ENCODE measurements around the gene DNASE1L1. TPM values are rescaled to one million over a fixed set of nuclear protein-coding genes. Genes with fewer than 3 reads are reported as not detected.

The DNASE1L1 gene
- total and polyA plus RNA-seq, 5 donors from 2014 or later: 12.2 to 29.7 (median 19.9) TPM

DNA sequence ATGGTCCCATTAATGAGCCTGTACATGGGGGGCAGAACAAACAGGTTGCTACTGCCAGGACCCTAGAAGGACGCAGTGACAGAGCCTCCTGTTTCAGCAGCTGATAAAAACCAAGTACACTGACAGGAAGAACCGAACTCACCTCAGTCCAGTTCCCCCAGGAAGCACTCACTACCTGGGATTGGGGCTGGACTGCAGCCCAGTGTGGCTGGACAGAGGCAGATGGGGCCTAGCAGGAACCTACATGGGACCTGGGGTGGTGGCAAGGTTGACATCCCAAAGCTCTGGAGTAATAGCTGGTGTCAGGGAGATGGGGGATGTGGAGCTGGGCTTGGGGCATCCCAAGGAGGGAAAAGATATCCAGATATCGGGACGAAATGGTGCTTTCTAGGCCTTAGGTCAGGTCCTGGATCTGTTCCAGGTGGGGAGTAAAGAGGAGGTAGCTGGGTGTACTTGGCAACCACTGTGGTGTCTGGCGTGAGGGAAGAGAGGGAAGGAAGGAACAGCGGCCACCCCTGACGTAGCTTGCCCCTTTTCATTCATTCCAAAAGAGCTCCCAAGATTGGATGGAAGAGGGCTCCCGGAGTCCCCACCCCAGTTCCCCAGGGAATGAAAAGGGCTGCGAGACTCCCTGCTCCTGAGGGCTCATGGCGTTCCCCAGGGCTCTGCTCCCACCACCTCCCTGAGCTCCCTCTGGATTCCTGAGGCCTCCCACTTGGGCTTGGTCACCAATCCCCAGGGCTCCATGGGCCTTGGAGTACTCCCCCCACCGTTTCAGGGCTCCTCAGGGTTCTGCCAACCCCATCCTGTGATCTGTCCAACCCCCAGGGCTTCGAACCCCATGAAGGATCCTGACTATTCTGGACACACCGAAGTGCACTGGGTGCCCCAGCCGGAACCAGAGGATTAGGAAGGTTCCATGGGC lies 25.4 kb downstream of the DNASE1L1 start:
- no peaks in the 10 kb centered on the region for H3K9me3 ChIP-seq (ENCODE audit: control insufficient read depth in 2 of 2, low read length in 2 of 2)
- H3K27ac ChIP-seq (ENCODE audit: insufficient read depth, low read length, poor library complexity, severe bottlenecking): no peak overlapping the region
- no peak for ATAC-seq (ENCODE audit: low read depth in 2 of 2)
- Mint-ChIP-seq H3K27ac (no peak overlapping the region), H3K36me3 (no peaks in the 10 kb centered on the region), H3K9me3 (peaks cover 0 to 2% (median 0%) of the 10 kb centered on the region in 7 donors), H3K27me3 (no peaks in the 10 kb centered on the region), H3K4me1 (peaks cover 0 to 12% (median under 1%) of the 10 kb centered on the region in 4 donors), H3K4me3 (peak overlapping the region in 1 of 4 donors; percentile 93)
- H3K4me3 ChIP-seq (ENCODE audit: low read depth, low read length): no peak overlapping the region
- DNase-seq: no peak
- H3K27me3 ChIP-seq (ENCODE audit: control insufficient read depth, insufficient read depth, low read length): no peaks in the 10 kb centered on the region
- peaks cover 10% of the 10 kb centered on the region for H3K4me1 ChIP-seq (ENCODE audit: control insufficient read depth, insufficient read depth, low read length, poor library complexity, severe bottlenecking)
- H3K36me3 ChIP-seq (ENCODE audit: control insufficient read depth, insufficient read depth, low read length): peaks cover 4% of the 10 kb centered on the region

DNA sequence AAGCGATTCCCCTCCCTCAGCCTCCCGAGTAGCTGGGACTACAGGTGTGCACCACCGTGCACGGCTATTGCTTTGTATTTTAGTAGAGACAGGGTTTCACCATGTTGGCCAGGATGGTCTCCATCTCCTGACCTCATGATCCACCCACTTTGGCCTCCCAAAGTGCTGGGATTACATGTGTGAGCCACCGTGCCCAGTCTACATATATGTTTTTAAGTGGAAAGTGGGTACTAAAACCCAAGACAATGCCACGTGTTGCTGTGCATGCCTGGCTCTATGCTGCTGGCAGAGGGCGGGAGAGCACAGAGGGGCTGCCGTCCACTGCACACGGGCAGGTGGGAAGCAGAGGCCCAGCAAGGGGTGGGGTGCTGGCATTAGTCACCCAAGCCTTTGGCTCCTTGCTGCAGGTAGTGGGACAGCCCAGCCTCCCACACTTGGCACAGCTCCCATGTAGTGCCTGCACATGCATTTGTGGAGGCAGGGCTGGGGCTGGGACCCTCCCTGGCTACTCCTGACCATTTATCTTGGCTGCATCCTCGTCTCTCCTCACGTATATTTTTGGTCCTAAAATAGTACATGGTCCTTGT lies 26.5 kb downstream of the DNASE1L1 start:
- no peak for DNase-seq
- H3K36me3 Mint-ChIP-seq: no peaks in the 10 kb centered on the region
- H3K9me3 Mint-ChIP-seq: peaks cover 0 to 2% (median 0%) of the 10 kb centered on the region in 7 donors
- H3K27me3 ChIP-seq (ENCODE audit: control insufficient read depth, insufficient read depth, low read length): no peaks in the 10 kb centered on the region
- no peak overlapping the region for H3K27ac ChIP-seq (ENCODE audit: insufficient read depth, low read length, poor library complexity, severe bottlenecking)
- H3K27me3 Mint-ChIP-seq: no peaks in the 10 kb centered on the region
- peaks cover 18% of the 10 kb centered on the region for H3K4me1 ChIP-seq (ENCODE audit: control insufficient read depth, insufficient read depth, low read length, poor library complexity, severe bottlenecking)
- H3K9me3 ChIP-seq (ENCODE audit: control insufficient read depth in 2 of 2, low read length in 2 of 2): no peaks in the 10 kb centered on the region
- peaks cover 4% of the 10 kb centered on the region for H3K36me3 ChIP-seq (ENCODE audit: control insufficient read depth, insufficient read depth, low read length)
- H3K4me3 Mint-ChIP-seq: peak overlapping the region in 2 of 4 donors; percentile 73 to 93
- no peak overlapping the region for H3K27ac Mint-ChIP-seq
- peaks cover 0 to 14% (median under 1%) of the 10 kb centered on the region in 4 donors for H3K4me1 Mint-ChIP-seq
- no peak overlapping the region for H3K4me3 ChIP-seq (ENCODE audit: low read depth, low read length)
- no peak for ATAC-seq (ENCODE audit: low read depth in 2 of 2)

GRCh38 chrX:154381271-154381670 lies 27.8 kb downstream of the DNASE1L1 start:
- no peaks in the 10 kb centered on the region for H3K36me3 Mint-ChIP-seq
- Histone ChIP-seq H3K9me3 (ENCODE audit: control insufficient read depth in 2 of 2, low read length in 2 of 2) (no peaks in the 10 kb centered on the region), H3K4me3 (ENCODE audit: low read depth, low read length) (no peak overlapping the region), H3K4me1 (ENCODE audit: control insufficient read depth, insufficient read depth, low read length, poor library complexity, severe bottlenecking) (peaks cover 25% of the 10 kb centered on the region), H3K36me3 (ENCODE audit: control insufficient read depth, insufficient read depth, low read length) (peaks cover 4% of the 10 kb centered on the region), H3K27ac (ENCODE audit: insufficient read depth, low read length, poor library complexity, severe bottlenecking) (no peak overlapping the region), H3K27me3 (ENCODE audit: control insufficient read depth, insufficient read depth, low read length) (no peaks in the 10 kb centered on the region)
- peaks cover 0 to 3% (median 0%) of the 10 kb centered on the region in 7 donors for H3K9me3 Mint-ChIP-seq
- H3K27me3 Mint-ChIP-seq: no peaks in the 10 kb centered on the region
- DNase-seq: no peak
- H3K27ac Mint-ChIP-seq: peak overlapping the region in 1 of 3 donors; percentile 91
- peaks cover 0 to 23% (median under 1%) of the 10 kb centered on the region in 4 donors for H3K4me1 Mint-ChIP-seq
- ATAC-seq (ENCODE audit: low read depth in 2 of 2): no peak
- H3K4me3 Mint-ChIP-seq: peak overlapping the region in 1 of 4 donors; percentile 93

DNA sequence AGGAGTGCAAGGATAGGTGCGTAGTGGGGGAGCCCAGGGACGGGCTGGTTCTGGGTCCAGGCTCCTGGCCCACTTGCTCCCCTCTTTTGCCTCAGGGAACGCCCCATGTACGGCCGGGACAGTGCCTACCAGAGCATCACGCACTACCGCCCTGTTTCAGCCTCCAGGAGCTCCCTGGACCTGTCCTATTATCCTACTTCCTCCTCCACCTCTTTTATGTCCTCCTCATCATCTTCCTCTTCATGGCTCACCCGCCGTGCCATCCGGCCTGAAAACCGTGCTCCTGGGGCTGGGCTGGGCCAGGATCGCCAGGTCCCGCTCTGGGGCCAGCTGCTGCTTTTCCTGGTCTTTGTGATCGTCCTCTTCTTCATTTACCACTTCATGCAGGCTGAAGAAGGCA lies 28.3 kb downstream of the DNASE1L1 start:
- Mint-ChIP-seq H3K9me3 (peaks cover 0 to 3% (median 0%) of the 10 kb centered on the region in 7 donors), H3K27ac (peak overlapping the region; percentile 85 to 92 (median 91)), H3K4me3 (peak overlapping the region; percentile 83 to 98 (median 91)), H3K27me3 (no peaks in the 10 kb centered on the region), H3K4me1 (peaks cover 0 to 24% (median under 1%) of the 10 kb centered on the region in 4 donors), H3K36me3 (no peaks in the 10 kb centered on the region)
- Histone ChIP-seq H3K27ac (ENCODE audit: insufficient read depth, low read length, poor library complexity, severe bottlenecking) (peak overlapping the region; percentile 98), H3K4me3 (ENCODE audit: low read depth, low read length) (no peak overlapping the region), H3K27me3 (ENCODE audit: control insufficient read depth, insufficient read depth, low read length) (no peaks in the 10 kb centered on the region), H3K4me1 (ENCODE audit: control insufficient read depth, insufficient read depth, low read length, poor library complexity, severe bottlenecking) (peaks cover 25% of the 10 kb centered on the region), H3K9me3 (ENCODE audit: control insufficient read depth in 2 of 2, low read length in 2 of 2) (no peaks in the 10 kb centered on the region), H3K36me3 (ENCODE audit: control insufficient read depth, insufficient read depth, low read length) (peaks cover 4% of the 10 kb centered on the region)
- ATAC-seq (ENCODE audit: low read depth in 2 of 2): no peak
- DNase-seq: no peak

DNA sequence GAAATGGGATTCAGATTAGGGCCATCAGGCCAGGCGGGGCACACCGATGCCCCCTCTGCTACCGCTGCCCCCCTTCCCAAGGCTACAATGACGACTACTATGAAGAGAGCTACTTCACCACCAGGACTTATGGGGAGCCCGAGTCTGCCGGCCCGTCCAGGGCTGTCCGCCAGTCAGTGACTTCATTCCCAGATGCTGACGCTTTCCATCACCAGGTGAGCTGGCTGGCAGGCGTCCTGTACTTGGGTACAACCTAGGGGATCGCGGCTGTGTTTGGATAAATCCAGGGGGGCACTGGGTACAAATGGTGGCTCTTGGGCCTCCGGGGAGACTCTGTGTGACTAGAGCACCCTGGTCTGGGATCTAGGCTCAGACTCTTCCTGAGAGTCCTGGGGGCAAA lies 28.9 kb downstream of the DNASE1L1 start:
- Mint-ChIP-seq H3K27me3 (no peaks in the 10 kb centered on the region), H3K9me3 (peaks cover 0 to 3% (median 0%) of the 10 kb centered on the region in 7 donors), H3K4me1 (peaks cover 0 to 24% (median under 1%) of the 10 kb centered on the region in 4 donors), H3K4me3 (peak overlapping the region; percentile 83 to 93 (median 88)), H3K36me3 (no peaks in the 10 kb centered on the region), H3K27ac (peak overlapping the region; percentile 61 to 91 (median 90))
- ATAC-seq (ENCODE audit: low read depth in 2 of 2) (no peak), DNase-seq (no peak)
- Histone ChIP-seq H3K4me1 (ENCODE audit: control insufficient read depth, insufficient read depth, low read length, poor library complexity, severe bottlenecking) (peaks cover 25% of the 10 kb centered on the region), H3K4me3 (ENCODE audit: low read depth, low read length) (peak overlapping the region; percentile 68), H3K36me3 (ENCODE audit: control insufficient read depth, insufficient read depth, low read length) (peaks cover 4% of the 10 kb centered on the region), H3K27me3 (ENCODE audit: control insufficient read depth, insufficient read depth, low read length) (no peaks in the 10 kb centered on the region), H3K27ac (ENCODE audit: insufficient read depth, low read length, poor library complexity, severe bottlenecking) (peak overlapping the region; percentile 98), H3K9me3 (ENCODE audit: control insufficient read depth in 2 of 2, low read length in 2 of 2) (no peaks in the 10 kb centered on the region)

DNA sequence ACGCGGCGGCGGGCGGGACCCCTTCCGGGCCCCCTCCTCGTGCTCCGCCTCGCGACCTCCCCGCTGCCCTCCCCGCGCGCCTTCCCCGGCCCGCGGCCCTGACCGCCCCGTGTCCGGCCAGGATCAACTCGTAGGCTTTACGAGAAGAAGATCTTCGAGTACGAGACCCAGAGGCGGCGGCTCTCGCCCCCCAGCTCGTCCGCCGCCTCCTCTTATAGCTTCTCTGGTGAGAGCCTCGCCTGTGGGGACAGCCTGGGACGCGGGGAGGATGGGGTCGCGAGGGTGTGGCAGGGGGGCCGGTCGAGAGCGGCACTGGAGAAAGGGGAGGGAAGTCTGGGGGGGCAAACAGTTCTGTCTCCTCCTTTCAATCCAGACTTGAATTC lies 29.5 kb downstream of the DNASE1L1 start:
- peaks cover 4% of the 10 kb centered on the region for H3K36me3 ChIP-seq (ENCODE audit: control insufficient read depth, insufficient read depth, low read length)
- no peaks in the 10 kb centered on the region for H3K27me3 Mint-ChIP-seq
- DNase-seq (no peak), ATAC-seq (ENCODE audit: low read depth in 2 of 2) (no peak)
- peaks cover 0 to 24% (median under 1%) of the 10 kb centered on the region in 4 donors for H3K4me1 Mint-ChIP-seq
- H3K27me3 ChIP-seq (ENCODE audit: control insufficient read depth, insufficient read depth, low read length): no peaks in the 10 kb centered on the region
- peak overlapping the region; percentile 83 to 93 (median 88) for H3K4me3 Mint-ChIP-seq
- peaks cover 0 to 2% (median 0%) of the 10 kb centered on the region in 7 donors for H3K9me3 Mint-ChIP-seq
- H3K4me1 ChIP-seq (ENCODE audit: control insufficient read depth, insufficient read depth, low read length, poor library complexity, severe bottlenecking): peaks cover 28% of the 10 kb centered on the region
- no peaks in the 10 kb centered on the region for H3K36me3 Mint-ChIP-seq
- peak overlapping the region; percentile 68 for H3K4me3 ChIP-seq (ENCODE audit: low read depth, low read length)
- H3K27ac ChIP-seq (ENCODE audit: insufficient read depth, low read length, poor library complexity, severe bottlenecking): peak overlapping the region; percentile 98
- peak overlapping the region in 2 of 3 donors; percentile 90 to 91 for H3K27ac Mint-ChIP-seq
- H3K9me3 ChIP-seq (ENCODE audit: control insufficient read depth in 2 of 2, low read length in 2 of 2): no peaks in the 10 kb centered on the region

DNA sequence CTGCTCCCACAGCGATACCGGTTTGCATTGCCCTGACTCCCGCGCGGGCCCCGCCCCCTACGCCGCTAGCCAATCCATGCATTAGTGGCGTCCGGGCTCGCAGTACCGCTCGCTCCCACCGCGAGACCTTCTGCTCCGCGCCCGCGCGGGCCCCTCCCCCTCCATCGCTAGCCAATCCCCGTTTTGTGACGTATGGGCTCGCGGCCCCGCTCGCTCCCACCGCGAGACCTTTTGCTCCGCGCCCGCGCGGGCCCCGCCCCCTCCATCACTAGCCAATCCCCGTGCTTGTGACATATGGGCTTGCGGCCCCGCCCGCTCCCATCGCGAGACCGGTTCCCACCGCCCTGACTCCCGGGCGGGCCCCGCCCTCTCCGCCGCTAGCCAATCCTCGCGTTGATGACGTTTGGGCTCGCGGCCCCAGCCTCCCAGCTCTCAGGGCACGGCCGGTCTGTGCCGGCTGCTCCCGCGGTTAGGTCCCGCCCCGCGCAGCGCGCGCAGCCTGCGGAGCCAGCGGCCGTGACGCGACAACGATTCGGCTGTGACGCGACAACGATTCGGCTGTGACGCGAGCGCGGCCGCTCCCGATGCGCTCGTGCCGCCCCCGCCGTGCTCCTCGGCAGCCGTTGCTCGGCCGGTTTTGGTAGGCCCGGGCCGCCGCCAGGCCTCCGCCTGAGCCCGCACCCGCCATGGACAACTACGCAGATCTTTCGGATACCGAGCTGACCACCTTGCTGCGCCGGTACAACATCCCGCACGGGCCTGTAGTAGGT lies 30.1 kb downstream of the DNASE1L1 start, which contains the start of gene EMD:
Gene EMD, plus strand, starts transcription at position 497 of the 770 bp plus-strand sequence. Its CDS starts 190 bp downstream, at position 687.
- H3K4me3 ChIP-seq (ENCODE audit: low read depth, low read length): peak within 1 kb of the TSS; percentile 68
- peaks cover 4% of the 10 kb centered on the region for H3K36me3 ChIP-seq (ENCODE audit: control insufficient read depth, insufficient read depth, low read length)
- peaks cover 0 to 24% (median under 1%) of the 10 kb centered on the region in 4 donors for H3K4me1 Mint-ChIP-seq
- peak within 1 kb of the TSS; percentile 98 for H3K27ac ChIP-seq (ENCODE audit: insufficient read depth, low read length, poor library complexity, severe bottlenecking)
- no peaks in the 10 kb centered on the region for H3K27me3 ChIP-seq (ENCODE audit: control insufficient read depth, insufficient read depth, low read length)
- no peaks in the 10 kb centered on the region for H3K36me3 Mint-ChIP-seq
- no peaks in the 10 kb centered on the region for H3K27me3 Mint-ChIP-seq
- peaks cover 31% of the 10 kb centered on the region for H3K4me1 ChIP-seq (ENCODE audit: control insufficient read depth, insufficient read depth, low read length, poor library complexity, severe bottlenecking)
- H3K9me3 ChIP-seq (ENCODE audit: control insufficient read depth in 2 of 2, low read length in 2 of 2): no peaks in the 10 kb centered on the region
- H3K27ac Mint-ChIP-seq: peak within 1 kb of the TSS; percentile 87 to 91 (median 90)
- peak; percentile 95 to 98 (median 96) for DNase-seq
- peak; percentile 84 for ATAC-seq (ENCODE audit: low read depth in 2 of 2)
- peak within 1 kb of the TSS; percentile 83 to 93 (median 88) for H3K4me3 Mint-ChIP-seq
- peaks cover 0 to 2% (median 0%) of the 10 kb centered on the region in 7 donors for H3K9me3 Mint-ChIP-seq
